GM18526 (cell line): Measurements from ENCODE around the gene DSCAML1.

Source experiments
- POLR2A ChIP-seq: IDR thresholded peaks from 3 replicates; pipeline ENCODE4 v1.6.1; 2011; ENCODE audit not compliant: insufficient read length; ENCODE audit errors: extremely low read depth

The DSCAML1 gene

GRCh38 chr11:117475716-117476530, 321.1 kb downstream of the DSCAML1 start:
- no peak for TF ChIP-seq POLR2A

- TF ChIP-seq POLR2A: no peak
These were observed 323.4 kb downstream of the DSCAML1 start for GRCh38 chr11:117473481-117474091.

- TF ChIP-seq POLR2A: no peak
These were observed 325.2 kb downstream of the DSCAML1 start for GRCh38 chr11:117471776-117472175.

- TF ChIP-seq POLR2A: no peak
These were observed 326.4 kb downstream of the DSCAML1 start for GRCh38 chr11:117470576-117470975.

GRCh38 chr11:117468888-117469287, 328.1 kb downstream of the DSCAML1 start:
- TF ChIP-seq POLR2A: no peak

GRCh38 chr11:117467770-117468169, 329.2 kb downstream of the DSCAML1 start:
- TF ChIP-seq POLR2A: no peak

- no peak for TF ChIP-seq POLR2A
These were observed 330.1 kb downstream of the DSCAML1 start for GRCh38 chr11:117466966-117467365.

- TF ChIP-seq POLR2A: no peak
These were observed 331.6 kb downstream of the DSCAML1 start for GRCh38 chr11:117465236-117465997.

GRCh38 chr11:117464778-117465177, 332.2 kb downstream of the DSCAML1 start:
- no peak for TF ChIP-seq POLR2A

- TF ChIP-seq POLR2A: no peak
These were observed 334.2 kb downstream of the DSCAML1 start for GRCh38 chr11:117462864-117463247.

- no peak for TF ChIP-seq POLR2A
These were observed 334.7 kb downstream of the DSCAML1 start for GRCh38 chr11:117462183-117462863.

- TF ChIP-seq POLR2A: no peak
These were observed 335.4 kb downstream of the DSCAML1 start for GRCh38 chr11:117461396-117462182.

- no peak for TF ChIP-seq POLR2A
These were observed 337.1 kb downstream of the DSCAML1 start for GRCh38 chr11:117459979-117460300.

- no peak for TF ChIP-seq POLR2A
These were observed 337.7 kb downstream of the DSCAML1 start for GRCh38 chr11:117459123-117459978.
